Spleen (tissue), 11 donors: ENCODE data around the gene LRRC10B. TPM values are rescaled to one million over a fixed set of nuclear protein-coding genes. Genes with fewer than 3 reads are reported as not detected.

Experiments used
- DNase-seq: peaks from one replicate; pipeline ENCODE4 v3.0.0-alpha.2; 2020
- H3K27ac ChIP-seq, 8 donors: fragments of 200-600 bp; sonication (generic) in 7 of 8; 1 replicate in 4 of 8; 2 replicates in 4 of 8; pipeline versions ENCODE4 v1.5.0 to v1.8.0; 2016 to 2021; ENCODE audit warnings: inconsistent platforms in 4 of 8, mild to moderate bottlenecking in 4 of 8, moderate library complexity in 1 of 8
- H3K27me3 ChIP-seq, 7 donors: fragments of 200-600 bp; sonication (generic) in 6 of 7; replicated peaks in 1 of 7; 1 replicate in 4 of 7; 2 replicates in 3 of 7; pipeline versions ENCODE4 v1.5.0 to v1.8.0; 2016 to 2021; ENCODE audit warnings: inconsistent platforms in 3 of 7, mild to moderate bottlenecking in 1 of 7
- H3K36me3 ChIP-seq, 6 donors: fragments of 200-600 bp; sonication (generic) in 5 of 6; 1 replicate in 4 of 6; 2 replicates in 2 of 6; pipeline versions ENCODE4 v1.5.0 to v1.8.0; 2016 to 2021; ENCODE audit warnings: inconsistent platforms in 2 of 6
- H3K4me1 ChIP-seq, 6 donors: fragments of 200-600 bp; sonication (generic) in 5 of 6; 1 replicate in 3 of 6; 2 replicates in 3 of 6; pipeline versions ENCODE4 v1.5.0 to v1.8.0; 2016 to 2021; ENCODE audit warnings: inconsistent platforms in 3 of 6
- H3K4me3 ChIP-seq, 8 donors: fragments of 200-600 bp; sonication (generic) in 7 of 8; 1 replicate in 4 of 8; 2 replicates in 4 of 8; pipeline versions ENCODE4 v1.5.0 to v1.8.0; 2016 to 2021; ENCODE audit warnings: inconsistent platforms in 4 of 8, mild to moderate bottlenecking in 4 of 8, moderate library complexity in 2 of 8
- H3K9me3 ChIP-seq, 8 donors: fragments of 200-600 bp; sonication (generic) in 7 of 8; 1 replicate in 4 of 8; 2 replicates in 4 of 8; pipeline versions ENCODE4 v1.5.0 to v1.8.0; 2016 to 2021; ENCODE audit warnings: inconsistent platforms in 4 of 8
- POLR2A ChIP-seq, 3 donors: fragments of 450-650 bp; IDR thresholded peaks; one replicate each; pipeline ENCODE4 v1.5.1; 2017; ENCODE audit warnings: antibody characterized with exemption in 3 of 3, mild to moderate bottlenecking in 1 of 3
- POLR2AphosphoS5 ChIP-seq, 3 donors: sonication (generic); formaldehyde crosslinking; IDR thresholded peaks; one replicate each; pipeline ENCODE4 v1.5.1; 2017; ENCODE audit warnings: antibody characterized with exemption in 3 of 3
- WGBS, 5 donors: extraction: QIAGEN DNeasy Blood & Tissue Kit in 3 of 5; methylation state at CpG; one replicate each; pipeline versions ENCODE4 v1.1.5 to v1.1.7; 2013 to 2018; 5-methylcytosine and 5-hydroxymethylcytosine counted together
- intact Hi-C: fragments of 100-400 bp; cut with DNase I; formaldehyde crosslinking; loops from one replicate; pipeline ENCODE4 v1.15.0; 2023; ENCODE audit warnings: low total_unique reads
- polyA plus RNA-seq, 3 donors: library from polyadenylated mRNA; stranded (reverse); fragments of 200-250 nt; gene quantifications; one replicate each; pipeline ENCODE4 v1.2.1, GENCODE V29; 2013
- total RNA-seq, 7 donors: library from RNA; depleted of rRNA in 3 of 7; stranded (reverse); fragments of >200 nt in 3 of 7; fragmentation: NEBNext Ultra II Directional in 4 of 7; extraction: Animal tissue kit (Norgen Biotek cat#: 25700) in 4 of 7; gene quantifications; one replicate each; pipeline versions ENCODE4 v1.1.0 to v1.2.1, GENCODE V29; 2016 to 2021
- TF ChIP-seq, protein P1 (sequence below), 11 experiments: fragments of 200-600 bp in 7 of 11; fragments of 450-650 bp in 4 of 11; sonication (generic) in 4 of 11; IDR thresholded peaks in 8 of 11; conservative IDR thresholded peaks in 3 of 11; 1 replicate in 7 of 11; 2 replicates in 4 of 11; pipeline versions ENCODE4 v1.4.0 to v1.8.0; 2016 to 2021; ENCODE audit warnings: antibody characterized with exemption in 11 of 11, inconsistent platforms in 4 of 11, mild to moderate bottlenecking in 1 of 11
- donor health status: healthy with polysubstance abuse.
- donor health status: DM: no; HTN: no; CAD: no; lungs with moderate emphysema.
- donor health status: DM: no; HTN: no; CAD: no.
- donor health status: Bipolar disorder and iron deficiency.
- donor health status: healthy.
- donor health status: DM: no; HTN: no; CAD: no.
- donor health status: DM: yes; HTN: yes; CAD: no.

Gene LRRC10B
- total and polyA plus RNA-seq, 10 donors = 0.27 to 0.82 (median 0.33) TPM; not detected in 4

GRCh38 chr11:61472282-61472681, 36.3 kb upstream of the LRRC10B start:
- no peak overlapping the region for H3K4me3 ChIP-seq
- DNase-seq = no peak
- no peaks in the 10 kb centered on the region for H3K27me3 ChIP-seq
- TF ChIP-seq POLR2A (IDR thresholded peaks at IDR 0.05) (no peak), POLR2AphosphoS5 (IDR thresholded peaks at IDR 0.05) (peak in 2 of 3 donors; percentile 18 to 26)
- intact Hi-C loops = loop anchor here (10.0 kb wide), 1 partner anchor 163 kb away; no protein-coding TSS in a partner anchor
- peaks cover 0 to 12% (median under 1%) of the 10 kb centered on the region in 6 donors for H3K4me1 ChIP-seq
- peaks cover 0 to 3% (median 0%) of the 10 kb centered on the region in 8 donors for H3K9me3 ChIP-seq
- peaks cover 0 to 58% (median 13%) of the 10 kb centered on the region in 6 donors for H3K36me3 ChIP-seq
- peak overlapping the region in 7 of 8 donors; percentile 1 to 60 (median 48) for H3K27ac ChIP-seq
- WGBS, 5 donors = 70 to 81% (median 74%) methylated on average over 5 of the region's 5 CpGs

- peak overlapping the region in 7 of 8 donors; percentile 1 to 60 (median 43) for H3K27ac ChIP-seq
- WGBS, 5 donors = 66 to 86% (median 80%) methylated on average over 5 of the region's 5 CpGs
- DNase-seq = no peak
- intact Hi-C loops = loop anchor here (10.0 kb wide), 1 partner anchor 162 kb away; no protein-coding TSS in a partner anchor
- TF ChIP-seq POLR2A (IDR thresholded peaks at IDR 0.05) (no peak), POLR2AphosphoS5 (IDR thresholded peaks at IDR 0.05) (no peak)
- TF ChIP-seq, protein P1, sequence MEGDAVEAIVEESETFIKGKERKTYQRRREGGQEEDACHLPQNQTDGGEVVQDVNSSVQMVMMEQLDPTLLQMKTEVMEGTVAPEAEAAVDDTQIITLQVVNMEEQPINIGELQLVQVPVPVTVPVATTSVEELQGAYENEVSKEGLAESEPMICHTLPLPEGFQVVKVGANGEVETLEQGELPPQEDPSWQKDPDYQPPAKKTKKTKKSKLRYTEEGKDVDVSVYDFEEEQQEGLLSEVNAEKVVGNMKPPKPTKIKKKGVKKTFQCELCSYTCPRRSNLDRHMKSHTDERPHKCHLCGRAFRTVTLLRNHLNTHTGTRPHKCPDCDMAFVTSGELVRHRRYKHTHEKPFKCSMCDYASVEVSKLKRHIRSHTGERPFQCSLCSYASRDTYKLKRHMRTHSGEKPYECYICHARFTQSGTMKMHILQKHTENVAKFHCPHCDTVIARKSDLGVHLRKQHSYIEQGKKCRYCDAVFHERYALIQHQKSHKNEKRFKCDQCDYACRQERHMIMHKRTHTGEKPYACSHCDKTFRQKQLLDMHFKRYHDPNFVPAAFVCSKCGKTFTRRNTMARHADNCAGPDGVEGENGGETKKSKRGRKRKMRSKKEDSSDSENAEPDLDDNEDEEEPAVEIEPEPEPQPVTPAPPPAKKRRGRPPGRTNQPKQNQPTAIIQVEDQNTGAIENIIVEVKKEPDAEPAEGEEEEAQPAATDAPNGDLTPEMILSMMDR (IDR thresholded peaks at IDR 0.05 in 8 of 11, conservative IDR thresholded peaks at IDR 0.05 in 3 of 11) = no peak
- no peak overlapping the region for H3K4me3 ChIP-seq
- H3K36me3 ChIP-seq = peaks cover 0 to 52% (median 13%) of the 10 kb centered on the region in 6 donors
- peaks cover 0 to 3% (median 0%) of the 10 kb centered on the region in 7 donors for H3K27me3 ChIP-seq
- peaks cover 0 to 18% (median 7%) of the 10 kb centered on the region in 6 donors for H3K4me1 ChIP-seq
- H3K9me3 ChIP-seq = no peaks in the 10 kb centered on the region
Observed at GRCh38 chr11:61472868-61473267, 35.7 kb upstream of the LRRC10B start.

DNA sequence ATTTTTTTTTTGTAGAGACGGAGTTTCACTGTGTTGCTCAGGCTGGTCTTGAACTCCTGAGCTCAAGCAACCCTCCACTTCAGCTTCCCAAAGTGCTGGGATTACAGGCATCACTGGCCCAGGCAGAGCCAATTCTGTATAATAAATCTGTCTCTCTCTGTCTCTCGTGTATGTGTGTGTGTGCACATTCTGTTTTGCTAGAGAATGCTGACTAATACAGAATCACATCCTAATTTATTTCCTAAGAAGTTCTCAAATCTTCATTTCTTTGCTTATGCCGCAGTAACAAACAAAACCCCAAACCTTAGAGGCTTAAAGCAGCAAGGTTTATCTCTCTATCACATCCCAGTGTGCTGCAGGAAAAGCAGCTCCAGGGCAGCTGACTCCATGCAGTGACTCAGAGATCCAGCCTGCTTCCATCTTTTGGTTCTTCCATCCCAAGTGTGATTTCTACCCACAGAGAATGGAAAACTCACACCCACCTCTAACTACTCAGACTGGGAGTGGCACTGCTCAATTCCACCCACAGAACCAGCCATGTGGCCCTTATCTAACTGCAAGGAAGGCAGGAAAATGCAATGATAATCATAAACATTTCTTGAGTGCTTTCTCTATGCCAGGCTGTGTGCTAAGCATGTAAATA, 35.1 kb upstream of the LRRC10B start:
- no peak for TF ChIP-seq POLR2A (IDR thresholded peaks at IDR 0.05)
- H3K27ac ChIP-seq = no peak overlapping the region
- WGBS, 5 donors = 84 to 93% (median 90%) methylated on average over 3 of the region's 3 CpGs
- no peak for DNase-seq
- no peaks in the 10 kb centered on the region for H3K9me3 ChIP-seq
- peaks cover 0 to 8% (median 0%) of the 10 kb centered on the region in 7 donors for H3K27me3 ChIP-seq
- peaks cover 0 to 22% (median 9%) of the 10 kb centered on the region in 6 donors for H3K4me1 ChIP-seq
- intact Hi-C loops = loop anchor here (10.0 kb wide), 1 partner anchor 161 kb away; no protein-coding TSS in a partner anchor
- peaks cover 0 to 46% (median 13%) of the 10 kb centered on the region in 6 donors for H3K36me3 ChIP-seq
- H3K4me3 ChIP-seq = no peak overlapping the region

- no peaks in the 10 kb centered on the region for H3K9me3 ChIP-seq
- H3K27ac ChIP-seq = peak overlapping the region in 1 of 8 donors; percentile 17
- TF ChIP-seq, protein P1 (IDR thresholded peaks at IDR 0.05 in 8 of 11, conservative IDR thresholded peaks at IDR 0.05 in 3 of 11) = no peak
- TF ChIP-seq POLR2A (IDR thresholded peaks at IDR 0.05) = no peak
- TF ChIP-seq POLR2AphosphoS5 (IDR thresholded peaks at IDR 0.05) = no peak
- intact Hi-C loops = loop anchor here (10.0 kb wide), 1 partner anchor 161 kb away; no protein-coding TSS in a partner anchor
- DNase-seq = no peak
- H3K36me3 ChIP-seq = peaks cover 0 to 40% (median 13%) of the 10 kb centered on the region in 6 donors
- WGBS, 5 donors = 79 to 89% (median 83%) methylated on average over 6 of the region's 6 CpGs
- peaks cover 0 to 12% (median 0%) of the 10 kb centered on the region in 7 donors for H3K27me3 ChIP-seq
- H3K4me1 ChIP-seq = peaks cover 0 to 22% (median 9%) of the 10 kb centered on the region in 6 donors
- H3K4me3 ChIP-seq = no peak overlapping the region
Observed at GRCh38 chr11:61474013-61474643, 34.4 kb upstream of the LRRC10B start.
